ENCODE results near the gene CDKAL1.
"Not testable (repeated sequence)": the region's sequence is repeated elsewhere in the genome, so short reads cannot be mapped to it uniquely, and the experiment has no call there.

Gene CDKAL1

DNA sequence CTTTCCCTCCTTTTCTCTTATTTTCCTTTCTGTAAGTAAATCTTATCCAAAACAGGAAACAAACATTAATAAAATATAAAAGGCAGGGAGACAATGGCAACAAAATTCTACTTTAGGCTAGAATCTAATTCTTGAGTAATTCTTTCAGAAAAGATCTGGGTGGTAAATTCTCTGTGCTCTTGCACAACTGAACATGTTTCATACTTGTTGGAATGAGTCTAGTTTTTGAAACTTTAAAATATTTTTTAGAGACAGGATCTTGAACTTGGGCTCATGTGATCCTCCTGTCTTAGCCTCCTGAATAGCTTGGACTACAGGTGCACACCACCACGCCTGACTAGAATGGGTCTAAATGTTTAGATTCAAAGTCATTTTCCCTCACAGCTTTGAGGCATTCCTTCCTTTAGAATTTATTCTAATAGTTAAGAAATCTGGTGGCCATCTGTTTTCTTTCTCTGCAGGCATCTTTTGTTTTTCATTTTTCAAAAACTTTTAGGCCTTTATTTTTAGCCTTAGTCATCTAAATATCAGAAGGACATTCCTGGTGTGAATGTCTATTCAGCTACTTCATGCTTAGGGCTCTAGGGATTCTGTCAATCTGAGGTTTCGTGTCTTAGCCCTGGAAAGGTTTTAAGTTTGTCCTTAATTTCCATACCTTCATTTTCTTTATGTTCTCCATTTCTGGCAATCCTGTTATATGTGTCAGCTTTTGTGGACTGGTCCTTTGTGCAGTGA is 76.5 kb downstream of the CDKAL1 start:
- H3K4me2 ChIP-seq: no peak overlapping the region
- no peaks in the 10 kb centered on the region for H3K4me1 ChIP-seq (ENCODE audit: low read depth, poor library complexity, severe bottlenecking)
- no peak overlapping the region for H3K4me3 ChIP-seq (IDR thresholded peaks at IDR 0.05; ENCODE audit: insufficient read depth, low read depth, low read length)
- no peak overlapping the region for H2AFZ ChIP-seq (ENCODE audit: low read depth)
- TF ChIP-seq, protein P1, sequence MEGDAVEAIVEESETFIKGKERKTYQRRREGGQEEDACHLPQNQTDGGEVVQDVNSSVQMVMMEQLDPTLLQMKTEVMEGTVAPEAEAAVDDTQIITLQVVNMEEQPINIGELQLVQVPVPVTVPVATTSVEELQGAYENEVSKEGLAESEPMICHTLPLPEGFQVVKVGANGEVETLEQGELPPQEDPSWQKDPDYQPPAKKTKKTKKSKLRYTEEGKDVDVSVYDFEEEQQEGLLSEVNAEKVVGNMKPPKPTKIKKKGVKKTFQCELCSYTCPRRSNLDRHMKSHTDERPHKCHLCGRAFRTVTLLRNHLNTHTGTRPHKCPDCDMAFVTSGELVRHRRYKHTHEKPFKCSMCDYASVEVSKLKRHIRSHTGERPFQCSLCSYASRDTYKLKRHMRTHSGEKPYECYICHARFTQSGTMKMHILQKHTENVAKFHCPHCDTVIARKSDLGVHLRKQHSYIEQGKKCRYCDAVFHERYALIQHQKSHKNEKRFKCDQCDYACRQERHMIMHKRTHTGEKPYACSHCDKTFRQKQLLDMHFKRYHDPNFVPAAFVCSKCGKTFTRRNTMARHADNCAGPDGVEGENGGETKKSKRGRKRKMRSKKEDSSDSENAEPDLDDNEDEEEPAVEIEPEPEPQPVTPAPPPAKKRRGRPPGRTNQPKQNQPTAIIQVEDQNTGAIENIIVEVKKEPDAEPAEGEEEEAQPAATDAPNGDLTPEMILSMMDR (conservative IDR thresholded peaks at IDR 0.05; ENCODE audit: low read depth, low read length): no peak
- H4K20me1 ChIP-seq (ENCODE audit: insufficient read depth): no peaks in the 10 kb centered on the region
- H3K36me3 ChIP-seq (ENCODE audit: insufficient read depth): no peaks in the 10 kb centered on the region
- H3K79me2 ChIP-seq (ENCODE audit: insufficient read depth, low read depth): no peaks in the 10 kb centered on the region
- H3K27ac ChIP-seq: no peak overlapping the region
- H3K9ac ChIP-seq: no peak overlapping the region
- no peaks in the 10 kb centered on the region for H3K27me3 ChIP-seq (ENCODE audit: insufficient read depth, low read depth)

DNA sequence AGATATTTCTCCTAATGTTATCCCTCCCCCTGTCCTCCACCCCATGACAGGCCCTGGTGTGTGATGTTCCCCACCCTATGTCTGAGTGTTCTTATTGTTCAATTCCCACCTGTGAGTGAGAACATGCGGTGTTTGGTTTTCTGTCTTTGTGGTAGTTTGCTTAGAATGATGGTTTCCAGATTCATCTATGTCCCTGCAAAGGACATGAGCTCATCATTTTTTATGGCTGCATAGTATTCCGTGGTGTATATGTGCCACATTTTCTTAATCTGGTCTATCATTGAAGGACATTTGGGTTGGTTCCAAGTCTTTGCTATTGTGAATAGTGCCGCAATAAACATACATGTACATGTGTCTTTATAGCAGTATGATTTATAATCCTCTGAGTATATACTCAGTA is 83.3 kb downstream of the CDKAL1 start:
- not testable (repeated sequence) for H4K20me1 ChIP-seq (ENCODE audit: insufficient read depth); H3K27ac ChIP-seq; H3K36me3 ChIP-seq (ENCODE audit: insufficient read depth); H3K27me3 ChIP-seq (ENCODE audit: insufficient read depth, low read depth); H3K9ac ChIP-seq; H3K4me1 ChIP-seq (ENCODE audit: low read depth, poor library complexity, severe bottlenecking); H3K4me3 ChIP-seq (IDR thresholded peaks at IDR 0.05; ENCODE audit: insufficient read depth, low read depth, low read length); H3K4me2 ChIP-seq; H3K79me2 ChIP-seq (ENCODE audit: insufficient read depth, low read depth); H2AFZ ChIP-seq (ENCODE audit: low read depth)

DNA sequence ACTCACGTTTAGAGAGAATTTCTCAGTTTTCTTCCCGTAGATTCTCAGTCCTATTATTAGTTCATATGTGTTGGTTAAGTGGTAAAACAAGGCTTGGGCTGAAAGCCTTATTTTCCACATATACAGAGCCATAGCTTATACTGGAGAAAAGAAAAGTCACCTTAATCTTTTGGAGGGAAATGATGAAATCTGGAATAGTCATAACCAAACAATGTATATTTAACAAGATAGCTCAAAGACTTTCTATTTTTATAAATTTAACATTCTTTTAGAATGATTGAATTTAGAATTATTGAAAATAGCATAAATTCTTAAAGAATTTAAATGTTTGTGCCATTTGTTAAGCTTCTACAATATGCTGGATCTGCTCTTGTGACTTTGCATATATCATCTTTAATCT is 85.8 kb downstream of the CDKAL1 start:
- H3K4me3 ChIP-seq (IDR thresholded peaks at IDR 0.05; ENCODE audit: insufficient read depth, low read depth, low read length): no peak overlapping the region
- no peak overlapping the region for H3K9ac ChIP-seq
- no peaks in the 10 kb centered on the region; the same call in 1 of the 2 replicates for H3K36me3 ChIP-seq (ENCODE audit: insufficient read depth)
- H3K4me2 ChIP-seq: no peak overlapping the region
- H3K27me3 ChIP-seq (ENCODE audit: insufficient read depth, low read depth): no peaks in the 10 kb centered on the region
- H3K4me1 ChIP-seq (ENCODE audit: low read depth, poor library complexity, severe bottlenecking): no peaks in the 10 kb centered on the region
- TF ChIP-seq, protein P1 (conservative IDR thresholded peaks at IDR 0.05; ENCODE audit: low read depth, low read length): no peak
- no peak overlapping the region for H3K27ac ChIP-seq
- peaks cover 3% of the 10 kb centered on the region; the same call in 1 of the 2 replicates for H3K79me2 ChIP-seq (ENCODE audit: insufficient read depth, low read depth)
- no peak overlapping the region for H2AFZ ChIP-seq (ENCODE audit: low read depth)
- H4K20me1 ChIP-seq (ENCODE audit: insufficient read depth): no peaks in the 10 kb centered on the region

DNA sequence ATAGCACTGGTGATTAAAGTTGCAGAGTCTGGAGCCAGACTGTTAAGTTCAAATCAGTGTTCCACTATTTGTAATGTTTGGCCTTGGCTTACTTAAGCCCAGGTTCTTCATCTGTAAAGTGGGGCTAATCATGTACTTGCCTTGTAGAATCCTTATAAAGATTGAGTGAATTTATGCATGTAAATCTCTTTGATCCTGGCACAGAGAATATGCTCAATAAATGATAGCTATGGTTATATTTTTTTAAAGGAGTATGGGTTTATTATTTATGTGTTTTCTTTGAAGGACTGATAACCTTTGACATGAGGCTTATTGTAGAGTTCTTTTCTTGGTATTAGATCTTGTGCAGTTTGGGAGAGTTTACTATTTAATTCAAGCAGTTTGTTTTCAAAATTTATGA is 89.5 kb downstream of the CDKAL1 start:
- Histone ChIP-seq H3K27ac (no peak overlapping the region), H3K4me3 (IDR thresholded peaks at IDR 0.05; ENCODE audit: insufficient read depth, low read depth, low read length) (no peak overlapping the region), H3K79me2 (ENCODE audit: insufficient read depth, low read depth) (no peaks in the 10 kb centered on the region), H2AFZ (ENCODE audit: low read depth) (no peak overlapping the region), H3K4me1 (ENCODE audit: low read depth, poor library complexity, severe bottlenecking) (no peaks in the 10 kb centered on the region), H3K9ac (no peak overlapping the region), H4K20me1 (ENCODE audit: insufficient read depth) (no peaks in the 10 kb centered on the region), H3K4me2 (no peak overlapping the region), H3K27me3 (ENCODE audit: insufficient read depth, low read depth) (no peaks in the 10 kb centered on the region), H3K36me3 (ENCODE audit: insufficient read depth) (no peaks in the 10 kb centered on the region; the same call in 1 of the 2 replicates)
- TF ChIP-seq, protein P1 (conservative IDR thresholded peaks at IDR 0.05; ENCODE audit: low read depth, low read length): no peak

DNA sequence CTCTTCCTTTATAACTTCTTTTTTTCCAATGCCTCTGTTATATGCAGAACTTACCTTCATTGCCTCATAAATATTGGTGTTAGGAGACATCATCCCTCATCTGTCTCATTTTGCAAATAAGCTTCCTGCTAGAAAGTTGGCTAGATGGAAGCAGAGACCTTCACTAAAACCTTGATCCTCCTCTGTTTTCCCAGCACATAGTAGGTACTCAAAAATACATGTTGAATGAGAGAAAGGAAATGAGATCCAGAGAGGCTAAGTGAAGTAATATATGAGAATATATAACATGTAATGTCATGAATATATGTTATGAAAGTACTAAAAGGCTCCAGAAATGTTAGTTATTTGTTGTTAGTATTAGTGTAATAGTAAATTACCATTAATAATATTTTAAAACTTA is 91.9 kb downstream of the CDKAL1 start:
- H3K4me2 ChIP-seq: no peak overlapping the region
- TF ChIP-seq, protein P1 (conservative IDR thresholded peaks at IDR 0.05; ENCODE audit: low read depth, low read length): no peak

More for the DNA sequence above, 91.9 kb downstream of the CDKAL1 start:
- no peak overlapping the region for H3K9ac ChIP-seq
- no peak overlapping the region for H3K27ac ChIP-seq
- no peaks in the 10 kb centered on the region for H3K79me2 ChIP-seq (ENCODE audit: insufficient read depth, low read depth)
- no peaks in the 10 kb centered on the region for H3K27me3 ChIP-seq (ENCODE audit: insufficient read depth, low read depth)
- H2AFZ ChIP-seq (ENCODE audit: low read depth): no peak overlapping the region
- H3K4me1 ChIP-seq (ENCODE audit: low read depth, poor library complexity, severe bottlenecking): no peaks in the 10 kb centered on the region
- no peaks in the 10 kb centered on the region; the same call in 1 of the 2 replicates for H3K36me3 ChIP-seq (ENCODE audit: insufficient read depth)
- no peak overlapping the region for H3K4me3 ChIP-seq (IDR thresholded peaks at IDR 0.05; ENCODE audit: insufficient read depth, low read depth, low read length)
- no peaks in the 10 kb centered on the region for H4K20me1 ChIP-seq (ENCODE audit: insufficient read depth)
